Measurements from ENCODE around the gene SPNS3. TPM values are rescaled to one million over a fixed set of nuclear protein-coding genes. Genes with fewer than 3 reads are reported as not detected.

The SPNS3 gene
- total and polyA plus RNA-seq, 2 donors (not counting 3 experiments of a cell fraction or from before 2014, with no cell fraction given), result 0.18 to 0.66 TPM

GRCh38 chr17:4386406-4386805 is 47.3 kb upstream of the SPNS3 start:
- Histone ChIP-seq H3K4me1 (ENCODE audit: control insufficient read depth, extremely low read depth, insufficient read depth, low read length) (no peaks in the 10 kb centered on the region), H3K27ac (ENCODE audit: insufficient read depth, low read depth, low read length) (no peak overlapping the region), H3K79me2 (ENCODE audit: control insufficient read depth, insufficient read depth, low read length) (no peaks in the 10 kb centered on the region), H3K9ac (replicated peaks; ENCODE audit: extremely low read depth, insufficient read depth, low read length) (no peak overlapping the region), H3K4me3 (replicated peaks in 1 of 3; ENCODE audit: insufficient read depth in 1 of 3, low read depth in 1 of 3, low read length in 3 of 3) (no peak overlapping the region), H3K9me3 (replicated peaks; ENCODE audit: control insufficient read depth, insufficient read depth, low read length) (no peaks in the 10 kb centered on the region), H3K36me3 (ENCODE audit: control insufficient read depth in 2 of 2, extremely low read depth in 1 of 2, insufficient read depth in 2 of 2, low read length in 2 of 2) (no peaks in the 10 kb centered on the region), H3K4me2 (ENCODE audit: insufficient read depth, low read length) (no peak overlapping the region), H4K20me1 (replicated peaks; ENCODE audit: control insufficient read depth, extremely low read depth, insufficient read depth, low read length) (no peaks in the 10 kb centered on the region), H3K27me3 (ENCODE audit: control insufficient read depth in 2 of 2, insufficient read depth in 2 of 2, low read length in 2 of 2) (no peaks in the 10 kb centered on the region), H3K9me1 (replicated peaks; ENCODE audit: control insufficient read depth, extremely low read depth, insufficient read depth, low read length) (no peaks in the 10 kb centered on the region), H2AFZ (ENCODE audit: low read depth, low read length) (no peak overlapping the region)
- FAIRE-seq (no peak), DNase-seq (ENCODE audit: low read depth, low spot score) (no peak)
- dilution Hi-C loops (cut with MboI; ENCODE audit: extremely low pct_ligation_motif_present, low sequenced_read_pairs) (no loop called here), intact Hi-C loops (cut with micrococcal nuclease) (no loop called here)
- BruUV-seq (replicated peaks), result no TSS peak
- ChIA-PET POLR2A (no interaction called here), CTCF (interaction anchor here (0.6 to 1.9 kb wide), 3 partner anchors 27 to 187 kb away, joined by 3 to 5 read pairs (median 5); no protein-coding TSS in a partner anchor)
- TF ChIP-seq POLR2AphosphoS5 (IDR thresholded peaks at IDR 0.05; ENCODE audit: insufficient read depth, low read depth, low read length) (no peak), EZH2 (IDR thresholded peaks at IDR 0.05; ENCODE audit: borderline replicate concordance, low read depth, low read length, severe bottlenecking) (no peak), MAX (IDR thresholded peaks at IDR 0.05; ENCODE audit: insufficient read depth, insufficient read length) (no peak), CTCF (IDR thresholded peaks at IDR 0.05; ENCODE audit: extremely low read depth in 1 of 2, insufficient read depth in 1 of 2, low read depth in 1 of 2, low read length in 2 of 2) (no peak), JUN (IDR thresholded peaks at IDR 0.05; ENCODE audit: borderline replicate concordance, insufficient read depth, insufficient read length, low read depth) (no peak), FOS (IDR thresholded peaks at IDR 0.05; ENCODE audit: borderline replicate concordance, insufficient read depth, low read length) (no peak), MYC (IDR thresholded peaks at IDR 0.05; ENCODE audit: low read depth, low read length) (no peak), POLR2A (IDR thresholded peaks at IDR 0.05; ENCODE audit: low read depth, low read length) (no peak), GATA2 (IDR thresholded peaks at IDR 0.05; ENCODE audit: insufficient read depth, insufficient read length, low read depth, low read length) (no peak)

Data from endothelial cell of umbilical vein (primary cell).